Heart right ventricle (tissue), 16 donors: Measurements from ENCODE around the gene CNOT6L. TPM values are rescaled to one million over a fixed set of nuclear protein-coding genes. Genes with fewer than 3 reads are reported as not detected.
"Not testable (repeated sequence)": the region's sequence is repeated elsewhere in the genome, so short reads cannot be mapped to it uniquely, and the experiment has no call there.

Experiments used
- ATAC-seq, 8 donors: fragments of 200-7000 bp; cut with Tn5 transposase; one replicate each; pipeline ENCODE4 v1.9.1; 2020; ENCODE audit warnings: mild to moderate bottlenecking in 8 of 8, moderate library complexity in 8 of 8, moderate number of reproducible peaks in 1 of 8
- DNase-seq, 2 donors: peaks; one replicate each; pipeline ENCODE4 v3.0.0-alpha.2; 2020
- H3K27ac ChIP-seq, 10 donors: fragments of 200-600 bp; sonication (generic) in 2 of 10; one replicate each; pipeline versions ENCODE4 v1.5.0 to v1.8.0; 2020 to 2022; ENCODE audit warnings: mild to moderate bottlenecking in 3 of 10
- H3K27me3 ChIP-seq, 7 donors: fragments of 200-600 bp; one replicate each; pipeline ENCODE4 v1.8.0; 2021 to 2022; ENCODE audit warnings: mild to moderate bottlenecking in 2 of 7
- H3K36me3 ChIP-seq, 9 donors: fragments of 200-600 bp; sonication (generic) in 1 of 9; one replicate each; pipeline versions ENCODE4 v1.5.0 to v1.8.0; 2020 to 2022; ENCODE audit warnings: mild to moderate bottlenecking in 2 of 9
- H3K4me1 ChIP-seq, 9 donors: fragments of 200-600 bp; sonication (generic) in 1 of 9; one replicate each; pipeline versions ENCODE4 v1.5.0 to v1.8.0; 2020 to 2022; ENCODE audit warnings: mild to moderate bottlenecking in 4 of 9
- H3K4me3 ChIP-seq, 10 donors: fragments of 200-600 bp; sonication (generic) in 2 of 10; one replicate each; pipeline versions ENCODE4 v1.5.0 to v1.8.0; 2020 to 2022; ENCODE audit warnings: mild to moderate bottlenecking in 7 of 10, moderate library complexity in 2 of 10
- H3K9me3 ChIP-seq, 11 donors: fragments of 200-600 bp in 10 of 11; sonication (generic) in 2 of 11; one replicate each; pipeline versions ENCODE4 v1.5.0 to v1.8.0; 2013 to 2022; ENCODE audit warnings: mild to moderate bottlenecking in 2 of 11, control low read depth in 1 of 11, moderate library complexity in 1 of 11
- WGBS, 2 donors: extraction: QIAGEN DNeasy Blood & Tissue Kit; methylation state at CpG; one replicate each; pipeline ENCODE4 v1.1.7; 2013; ENCODE audit warnings: inconsistent platforms in 1 of 2; 5-methylcytosine and 5-hydroxymethylcytosine counted together
- intact Hi-C, 10 donors: fragments of 100-400 bp; cut with DNase I; formaldehyde crosslinking; loops; one replicate each; pipeline versions ENCODE4 v1.11.1 to v1.14.2; 2022
- long read RNA-seq, 3 donors: library from polyadenylated mRNA; unstranded; transcript quantifications; one replicate each; pipeline ENCODE4 v2.0.0, GENCODE V29; 2020 to 2021
- polyA plus RNA-seq, 2 donors: library from polyadenylated mRNA; stranded (reverse); fragments of 200-250 nt; gene quantifications; one replicate each; pipeline ENCODE4 v1.2.3, GENCODE V29; 2013
- total RNA-seq, 10 donors: library from RNA; stranded (reverse); fragmentation: NEBNext Ultra II Directional in 3 of 10; extraction: Animal tissue kit (Norgen Biotek cat#: 25700) in 3 of 10; gene quantifications; one replicate each; pipeline versions ENCODE4 v1.2.1 to v1.2.4, GENCODE V29; 2021 to 2023
- TF ChIP-seq, protein P1 (sequence below), 9 donors: fragments of 200-600 bp; sonication (generic) in 2 of 9; IDR thresholded peaks; one replicate each; pipeline versions ENCODE4 v1.5.0 to v1.8.0; 2021 to 2022; ENCODE audit warnings: antibody characterized with exemption in 9 of 9, mild to moderate bottlenecking in 5 of 9, moderate library complexity in 1 of 9
- donor health status: Arrhythmogenic right ventricular cardiomyopathy.
- donor health status: ischemic (EF 13 %, LVEDD 7.1; RV severe dilation, severe dysfunction).
- donor health status: healthy with polysubstance abuse.
- donor health status: DM: no; HTN: yes; CAD: no.
- donor health status: DM: no; HTN: no; CAD: no.
- donor health status: ischemic (EF 25% LVEDD 6.9; RV normal size, moderate dysfunction).
- donor health status: ischemic (EF 25% LVEDD 5.7; RV mildly dilated, moderate dysfunction).
- donor health status: healthy.
- donor health status: DM: yes; HTN: yes; CAD: no.
- donor health status: Ischemic cardiomyopathy.
- donor health status: ischemic (EF 35%, LVEDD 5.7; RV mildly dilated, moderate dysfunction).
- donor health status: nonischemic (EF 11% LVEDD 7.7; RV severe dilation, severe dysfunction).
- donor health status: DM: yes; HTN: yes; CAD: no.
- donor health status: PGD.
- donor health status: ischemic (EF 29% LVEDD 5.4; RV normal size, mild dysfunction).
- donor health status: nonischemic (EF 23%, LVEDD 6.1; RV moderate dilation, normal function).

The CNOT6L gene
- total RNA-seq (10 to 100 TPM; 13.8 to 32.2 (median 23.4) TPM), polyA plus RNA-seq (1 to 10 TPM; 3.2 to 3.5 TPM)
- long read RNA-seq, donor 1, transcript CNOT6L-206 (12 exons, 1,890 nt) = major isoform, 9 of 14 reads
- long read RNA-seq, donor 1, partial matches to known transcripts = 1 of 14 reads
- long read RNA-seq, donor 1, other reads (novel, unspliced or antisense) = 4 of 14 reads
- long read RNA-seq, donor 2, partial matches to known transcripts = 2 of 14 reads
- long read RNA-seq, donor 2, other reads (novel, unspliced or antisense) = 9 of 14 reads
- long read RNA-seq, donor 3, partial matches to known transcripts = 1 of 7 reads
- long read RNA-seq, donor 3, other reads (novel, unspliced or antisense) = 5 of 7 reads

DNA sequence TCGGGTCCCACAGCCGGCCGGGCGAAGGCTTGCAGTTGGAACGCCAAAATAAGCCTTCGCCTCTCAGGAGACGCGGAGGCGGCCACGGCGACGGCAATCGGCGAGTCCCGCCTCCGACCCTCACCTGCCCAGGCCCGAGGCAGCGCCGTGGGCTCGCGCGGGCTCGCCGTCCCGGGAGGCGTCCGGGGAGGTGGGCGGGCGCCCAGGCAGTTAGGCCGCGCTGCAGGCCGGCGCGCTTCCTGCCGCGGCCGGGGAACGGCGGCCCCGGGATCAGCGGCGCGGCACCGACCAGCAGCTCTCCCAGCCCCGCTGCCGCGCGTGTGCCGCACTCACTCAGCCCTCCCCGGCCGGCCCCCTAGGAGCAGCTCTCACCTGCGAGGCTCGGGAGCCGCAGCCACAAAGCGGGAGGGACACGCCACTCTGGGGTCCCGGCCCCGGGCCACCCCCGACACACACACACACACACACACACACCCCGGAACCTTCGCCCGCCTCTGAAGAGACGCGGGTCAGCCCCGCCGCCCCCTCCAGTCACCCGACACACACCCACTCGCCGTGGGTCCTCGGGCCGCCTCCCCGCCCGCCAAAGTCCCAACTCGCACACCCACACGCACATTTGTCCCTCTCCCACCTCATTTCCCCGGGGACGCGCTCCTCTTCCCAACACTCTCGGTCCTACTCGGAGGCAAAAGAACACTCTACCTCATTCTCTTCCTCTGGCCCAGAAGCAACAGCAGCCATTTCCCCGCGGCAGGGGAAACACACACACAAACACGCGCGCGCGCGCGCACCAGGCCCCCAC lies at the start of gene CNOT6L:
TSS of gene CNOT6L (minus strand) at position 767 of the 802 bp plus-strand sequence. CDS start at position 707, 60 bp downstream.
- TF ChIP-seq, protein P1, sequence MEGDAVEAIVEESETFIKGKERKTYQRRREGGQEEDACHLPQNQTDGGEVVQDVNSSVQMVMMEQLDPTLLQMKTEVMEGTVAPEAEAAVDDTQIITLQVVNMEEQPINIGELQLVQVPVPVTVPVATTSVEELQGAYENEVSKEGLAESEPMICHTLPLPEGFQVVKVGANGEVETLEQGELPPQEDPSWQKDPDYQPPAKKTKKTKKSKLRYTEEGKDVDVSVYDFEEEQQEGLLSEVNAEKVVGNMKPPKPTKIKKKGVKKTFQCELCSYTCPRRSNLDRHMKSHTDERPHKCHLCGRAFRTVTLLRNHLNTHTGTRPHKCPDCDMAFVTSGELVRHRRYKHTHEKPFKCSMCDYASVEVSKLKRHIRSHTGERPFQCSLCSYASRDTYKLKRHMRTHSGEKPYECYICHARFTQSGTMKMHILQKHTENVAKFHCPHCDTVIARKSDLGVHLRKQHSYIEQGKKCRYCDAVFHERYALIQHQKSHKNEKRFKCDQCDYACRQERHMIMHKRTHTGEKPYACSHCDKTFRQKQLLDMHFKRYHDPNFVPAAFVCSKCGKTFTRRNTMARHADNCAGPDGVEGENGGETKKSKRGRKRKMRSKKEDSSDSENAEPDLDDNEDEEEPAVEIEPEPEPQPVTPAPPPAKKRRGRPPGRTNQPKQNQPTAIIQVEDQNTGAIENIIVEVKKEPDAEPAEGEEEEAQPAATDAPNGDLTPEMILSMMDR (IDR thresholded peaks at IDR 0.05) = no peak
- Histone ChIP-seq H3K36me3 (no peaks in the 10 kb centered on the region), H3K4me3 (peak within 1 kb of the TSS; percentile 81 to 95 (median 94)), H3K27me3 (no peaks in the 10 kb centered on the region), H3K27ac (peak within 1 kb of the TSS; percentile 85 to 99 (median 98)), H3K9me3 (no peaks in the 10 kb centered on the region), H3K4me1 (peaks cover 4 to 62% (median 55%) of the 10 kb centered on the region in 9 donors)
- DNase-seq (peak; percentile 72 to 78), ATAC-seq (peak; percentile 64 to 77 (median 74))
- WGBS, 2 donors = 0 to 1% methylated on average over 62 to 89 of the region's 89 CpGs
- intact Hi-C loops = loop anchor here in 8 of 10 donors (2.0 to 10.0 kb wide), 7 partner anchors 38 to 106 kb away; partner anchors contain the start of gene MRPL1 (in 4 of the 8)

DNA sequence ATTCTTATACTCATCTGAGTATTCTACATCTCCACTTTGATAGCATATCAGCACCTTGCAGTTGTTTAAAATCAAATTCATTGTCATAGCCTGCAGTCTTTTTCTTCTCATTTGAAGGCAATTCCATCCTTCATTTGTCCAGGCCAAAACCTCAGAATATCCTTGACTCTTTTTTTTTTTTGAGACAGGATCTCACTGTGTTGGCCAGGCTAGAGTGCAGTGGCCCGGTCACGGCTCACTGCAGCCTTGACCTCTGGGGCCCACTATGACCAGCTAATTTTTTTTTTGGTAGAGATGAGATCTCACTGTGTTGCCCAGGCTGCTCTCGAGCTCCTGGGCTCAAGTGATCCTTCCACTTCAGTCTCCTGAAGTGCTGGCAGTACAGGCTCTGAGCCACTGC lies 46.1 kb upstream of the CNOT6L start:
- WGBS, 2 donors = 90 to 93% methylated on average over 3 of the region's 3 CpGs
- DNase-seq = no peak
- H3K27ac ChIP-seq = no peak overlapping the region
- no peak overlapping the region for H3K4me3 ChIP-seq
- H3K4me1 ChIP-seq = peaks cover 0 to 26% (median 19%) of the 10 kb centered on the region in 9 donors
- no peak for ATAC-seq
- no peaks in the 10 kb centered on the region for H3K27me3 ChIP-seq
- peaks cover 0 to 43% (median 0%) of the 10 kb centered on the region in 9 donors for H3K36me3 ChIP-seq
- intact Hi-C loops = loop anchor here in 2 of 10 donors (10.0 kb wide), 2 partner anchors 50 to 240 kb away; partner anchors contain the start of gene CNOT6L (in 1 of the 2)
- TF ChIP-seq, protein P1 (IDR thresholded peaks at IDR 0.05) = no peak
- H3K9me3 ChIP-seq = no peaks in the 10 kb centered on the region

DNA sequence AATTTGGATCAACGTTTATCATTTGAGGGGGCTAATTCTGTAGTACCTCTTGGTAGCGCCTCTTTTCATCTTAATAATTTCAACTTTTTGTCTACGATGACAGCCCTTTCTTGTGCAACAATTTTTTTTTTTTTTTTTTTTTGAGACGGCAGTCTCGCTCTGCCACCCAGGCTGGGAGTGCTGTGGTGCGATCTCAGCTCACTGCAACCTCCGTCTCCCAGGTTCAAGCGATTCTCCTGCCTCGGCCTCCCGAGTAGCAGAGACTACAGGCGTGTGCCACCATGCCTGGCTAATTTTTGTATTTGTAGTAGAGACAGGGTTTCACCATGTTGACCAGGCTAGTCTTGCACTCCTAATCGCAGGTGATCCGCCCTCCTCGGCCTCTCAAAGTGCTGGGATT lies 44.2 kb upstream of the CNOT6L start:
- not testable (repeated sequence) for H3K9me3 ChIP-seq, ATAC-seq, DNase-seq, H3K27me3 ChIP-seq
- Histone ChIP-seq H3K27ac (peak overlapping the region in 9 of 10 donors; percentile 93 to 99 (median 96)), H3K36me3 (peaks cover 0 to 34% (median 0%) of the 10 kb centered on the region in 9 donors), H3K4me3 (peak overlapping the region; percentile 42 to 85 (median 70)), H3K4me1 (peaks cover 0 to 22% (median 14%) of the 10 kb centered on the region in 9 donors)
- intact Hi-C loops = loop anchor here in 6 of 10 donors (2.0 to 10.0 kb wide), 5 partner anchors 43 to 246 kb away; partner anchors contain the start of gene CNOT6L (in 4 of the 6)
- WGBS, 2 donors = 34 to 38% methylated on average over 14 of the region's 14 CpGs

DNA sequence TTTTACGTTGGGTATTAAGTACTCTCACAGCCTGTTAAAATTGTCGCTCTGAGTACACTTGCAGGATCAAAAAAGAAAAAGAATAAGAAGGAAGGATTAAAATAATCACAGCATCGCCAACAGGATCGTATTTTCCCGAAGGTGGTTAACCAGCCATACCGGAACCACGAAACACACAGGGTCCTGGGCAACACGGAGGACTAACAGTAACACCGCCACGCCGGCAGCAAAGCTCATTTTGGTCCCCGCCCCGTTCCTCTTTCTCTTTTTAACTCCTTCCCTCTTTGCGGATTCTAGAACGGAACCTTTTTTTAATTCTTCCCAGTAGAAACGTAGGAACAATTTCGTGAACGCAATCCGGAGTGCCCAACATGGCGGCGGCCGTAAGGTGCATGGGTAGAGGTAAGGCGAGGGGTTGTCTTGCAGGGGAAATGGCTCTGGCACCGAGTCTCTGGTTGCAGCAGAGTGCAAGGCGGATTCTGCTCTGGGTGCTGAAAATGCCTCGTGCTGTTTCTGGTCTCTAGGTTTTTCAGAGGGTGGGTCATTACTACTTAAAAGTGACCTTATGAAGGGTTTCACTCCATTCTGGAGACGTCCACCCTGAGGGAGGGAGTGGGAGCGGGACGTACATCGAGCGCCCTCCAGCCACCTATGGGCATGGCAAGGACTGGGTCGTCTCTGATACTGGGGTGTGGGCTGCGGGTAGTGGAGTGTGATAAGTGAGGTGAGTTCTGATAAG lies 43.5 kb upstream of the CNOT6L start, which contains the start of gene MRPL1:
TSS of gene MRPL1 (plus strand) at position 353 of the 739 bp plus-strand sequence. CDS start at position 372, 19 bp downstream.
- TF ChIP-seq, protein P1 (IDR thresholded peaks at IDR 0.05) = peak in 1 of 9 donors; percentile 2
- intact Hi-C loops = loop anchor here in 7 of 10 donors (1.0 to 10.0 kb wide), 6 partner anchors 42 to 245 kb away; partner anchors contain the start of gene CNOT6L (in 4 of the 7)
- no peaks in the 10 kb centered on the region for H3K9me3 ChIP-seq
- H3K4me1 ChIP-seq = peaks cover 0 to 24% (median 14%) of the 10 kb centered on the region in 9 donors
- H3K4me3 ChIP-seq = peak within 1 kb of the TSS; percentile 42 to 85 (median 70)
- no peaks in the 10 kb centered on the region for H3K27me3 ChIP-seq
- peaks cover 0 to 27% (median 0%) of the 10 kb centered on the region in 9 donors for H3K36me3 ChIP-seq
- peak within 1 kb of the TSS; percentile 93 to 99 (median 96) for H3K27ac ChIP-seq
- 0% methylated on average over 33 of the region's 33 CpGs for WGBS, 2 donors
- peak; percentile 95 to 97 (median 97) for ATAC-seq
- peak; percentile 83 to 93 for DNase-seq
